Femur (tissue), 1 donor: ENCODE results near the gene MAPT.
"Not testable (repeated sequence)": the region's sequence is repeated elsewhere in the genome, so short reads cannot be mapped to it uniquely, and the experiment has no call there.

Source experiments
- DNase-seq: peaks from one replicate; pipeline ENCODE4 v3.0.0-alpha.2; 2017

The MAPT gene

DNA sequence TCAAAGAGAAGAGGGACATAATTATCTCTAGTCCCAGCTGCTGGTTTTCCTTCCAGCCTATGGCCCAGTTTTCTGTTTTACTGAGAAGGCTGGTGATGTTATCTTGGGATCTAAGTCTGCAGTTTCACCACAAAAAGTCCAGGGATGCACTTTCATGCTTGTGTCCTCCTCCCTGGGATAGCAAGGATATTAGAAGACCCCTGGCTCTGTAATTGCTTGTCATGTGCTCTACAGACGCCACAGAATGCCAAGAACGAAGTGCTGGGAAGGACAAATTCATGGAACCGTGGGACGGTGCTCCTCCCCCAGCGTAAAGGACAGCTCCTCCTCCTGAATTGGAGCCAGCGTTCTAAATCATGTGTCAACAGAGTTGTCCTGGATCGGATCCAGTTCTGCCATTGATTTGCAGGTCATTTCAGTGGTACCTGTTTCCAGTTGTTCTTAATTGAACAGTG lies 8.6 kb downstream of the MAPT start:
- no peak for DNase-seq

DNA sequence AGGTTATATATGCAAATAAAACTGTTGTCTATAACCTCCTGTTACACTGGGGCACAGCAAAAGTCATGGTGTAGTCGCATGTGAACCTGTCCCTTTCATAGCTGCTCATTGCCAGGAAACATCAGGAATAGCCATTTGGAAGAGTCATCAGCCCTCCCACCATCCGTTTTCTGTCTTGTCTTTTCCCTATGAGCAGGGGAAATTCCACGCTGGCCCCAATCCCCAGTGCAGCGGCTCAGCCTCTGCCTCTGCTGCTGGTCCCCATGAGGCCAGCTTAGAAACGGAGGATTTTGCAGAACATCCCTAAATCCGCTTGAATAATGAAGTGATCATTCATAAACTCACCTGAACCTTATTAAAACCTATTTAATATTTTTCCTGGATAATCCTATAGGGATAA lies 10.5 kb downstream of the MAPT start:
- DNase-seq: no peak

DNA sequence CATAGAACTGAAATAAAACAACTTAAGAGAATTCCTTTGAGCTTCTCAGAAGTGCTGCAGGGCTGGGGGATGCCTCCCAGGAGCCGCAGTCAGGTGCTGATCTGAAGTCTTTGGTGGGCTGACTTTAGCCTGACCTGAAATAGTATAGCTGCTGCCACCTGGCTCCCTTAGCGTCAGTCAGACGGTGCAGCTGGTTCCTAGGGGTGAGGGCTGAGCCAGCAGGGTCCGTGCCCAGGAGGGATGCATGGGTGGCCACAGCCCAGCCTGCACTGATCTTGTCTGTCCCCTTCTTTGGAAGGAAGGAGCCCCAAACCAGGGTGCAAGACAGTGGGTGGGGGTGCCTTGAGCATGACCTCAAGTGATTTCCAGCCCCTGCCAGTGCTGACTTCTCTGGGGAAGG lies 11.5 kb downstream of the MAPT start:
- DNase-seq: no peak

DNA sequence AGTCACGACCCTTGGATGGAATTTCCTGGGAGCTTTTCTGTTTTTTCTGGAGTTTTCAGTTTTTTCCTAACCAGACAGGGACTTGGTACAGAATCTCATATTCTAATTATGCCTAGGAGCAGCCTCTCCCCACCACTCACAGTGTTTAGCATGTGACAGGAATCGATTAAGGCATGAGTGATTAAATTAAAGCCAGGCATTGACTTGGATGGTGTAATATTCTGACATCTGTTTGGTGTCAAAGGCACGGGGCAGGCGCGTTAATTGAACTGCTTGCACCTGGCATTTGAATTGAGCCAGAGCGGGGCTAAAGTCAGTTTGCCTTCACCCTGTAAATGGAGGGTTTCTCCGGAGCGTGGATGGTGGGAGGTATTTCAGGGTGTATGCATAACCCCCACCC lies 11.9 kb downstream of the MAPT start:
- no peak for DNase-seq

DNA sequence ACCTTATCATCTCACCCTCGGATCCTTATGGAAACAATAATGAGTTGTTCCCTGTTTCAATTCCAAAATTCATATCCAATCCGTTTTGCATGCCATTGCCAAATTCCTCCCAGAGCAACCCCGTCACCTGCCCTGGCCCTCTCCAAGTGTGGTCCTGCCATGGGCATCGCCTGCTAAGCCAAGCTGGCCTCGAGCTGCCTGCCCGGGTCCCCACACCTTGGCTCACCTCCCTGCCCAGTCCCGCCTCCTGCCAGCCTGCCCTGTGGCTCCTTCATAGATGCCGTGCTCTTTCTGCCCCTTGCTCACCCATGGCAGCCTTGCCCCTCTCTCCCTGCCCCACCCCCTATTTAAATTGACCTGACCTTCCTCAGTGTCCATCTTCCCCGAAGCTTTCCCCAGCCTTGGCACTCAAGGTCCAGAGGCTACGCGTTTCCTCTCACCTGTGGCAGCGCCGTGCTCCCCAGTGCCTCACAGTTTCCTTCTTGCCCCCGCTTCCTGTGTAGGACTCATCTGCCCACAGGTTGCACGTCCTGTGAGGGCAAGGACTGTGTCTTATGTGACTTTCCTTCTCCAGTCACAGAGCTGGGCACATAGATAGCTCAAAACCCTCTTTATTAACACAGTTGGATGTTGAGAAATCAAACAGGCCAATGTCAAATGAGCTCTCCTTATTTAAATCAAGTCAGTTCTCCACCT lies 12.7 kb downstream of the MAPT start:
- DNase-seq: no peak

DNA sequence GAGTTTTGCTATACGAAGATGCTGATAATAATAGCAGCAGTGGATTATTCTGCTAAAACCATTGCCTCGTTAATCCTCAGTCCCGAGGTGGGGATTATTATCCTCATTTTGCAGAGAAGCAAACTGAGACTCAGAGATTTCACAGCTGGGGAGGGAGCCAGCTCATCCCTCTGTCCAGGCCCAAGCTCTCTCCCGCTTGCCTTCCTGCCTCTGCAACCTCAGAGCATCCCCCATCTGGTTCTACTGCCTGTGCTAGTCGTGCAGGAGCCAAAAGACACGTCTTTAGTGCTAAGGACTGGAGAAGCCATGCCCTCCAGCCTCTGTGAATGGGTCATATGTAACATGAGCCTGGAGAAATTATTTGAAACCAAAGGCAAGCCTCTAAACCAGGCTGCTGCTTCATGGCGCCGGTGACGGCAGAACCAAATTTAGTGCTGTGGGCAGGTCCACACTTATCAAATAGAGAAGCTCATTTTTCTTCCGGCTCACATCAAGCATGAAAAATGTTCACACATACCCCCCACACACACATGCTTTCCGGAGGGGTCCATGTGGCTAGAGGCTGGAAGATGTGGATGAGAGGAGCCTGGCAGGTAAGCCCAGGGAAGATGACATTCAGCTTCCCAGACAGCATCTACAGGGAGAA lies 13.5 kb downstream of the MAPT start:
- DNase-seq: no peak

DNA sequence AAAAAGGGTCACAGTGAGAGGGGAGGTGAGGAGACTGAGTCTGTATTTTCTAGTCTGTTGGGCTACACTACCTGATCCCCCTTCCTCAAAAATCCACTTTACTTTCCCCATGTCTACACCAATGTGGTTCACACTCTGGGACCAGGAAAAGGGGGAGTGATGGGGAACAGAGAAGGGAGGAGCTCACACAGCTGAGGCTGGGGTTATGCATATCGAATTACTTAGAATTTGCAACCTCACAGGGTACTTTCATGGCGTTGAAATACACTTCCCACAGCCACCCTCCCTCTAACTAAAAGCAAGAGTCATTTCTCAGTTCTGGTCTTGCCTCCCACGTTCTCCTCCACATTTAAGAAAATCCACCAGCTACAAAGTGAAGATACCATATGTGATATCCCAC lies 14.1 kb downstream of the MAPT start:
- no peak for DNase-seq

DNA sequence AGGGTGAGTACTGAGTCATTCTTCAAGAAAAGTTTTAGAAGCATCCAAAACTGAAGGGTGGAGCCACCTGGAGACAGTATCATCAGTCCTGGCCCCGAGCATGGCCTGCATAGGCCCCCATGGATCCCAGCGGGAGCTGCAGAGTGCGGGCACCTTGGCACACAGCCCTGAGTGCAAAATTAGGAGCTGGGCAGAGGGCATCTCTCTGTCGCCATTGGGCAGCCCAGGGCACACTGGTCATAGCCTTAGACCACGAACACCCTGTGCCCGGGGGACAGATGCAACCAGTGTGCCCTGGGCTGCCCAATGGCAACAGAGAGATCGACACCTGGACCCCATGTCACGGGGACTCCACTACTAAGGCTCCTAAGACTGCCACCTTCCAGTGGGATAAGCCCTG lies 14.6 kb downstream of the MAPT start:
- no peak for DNase-seq

DNA sequence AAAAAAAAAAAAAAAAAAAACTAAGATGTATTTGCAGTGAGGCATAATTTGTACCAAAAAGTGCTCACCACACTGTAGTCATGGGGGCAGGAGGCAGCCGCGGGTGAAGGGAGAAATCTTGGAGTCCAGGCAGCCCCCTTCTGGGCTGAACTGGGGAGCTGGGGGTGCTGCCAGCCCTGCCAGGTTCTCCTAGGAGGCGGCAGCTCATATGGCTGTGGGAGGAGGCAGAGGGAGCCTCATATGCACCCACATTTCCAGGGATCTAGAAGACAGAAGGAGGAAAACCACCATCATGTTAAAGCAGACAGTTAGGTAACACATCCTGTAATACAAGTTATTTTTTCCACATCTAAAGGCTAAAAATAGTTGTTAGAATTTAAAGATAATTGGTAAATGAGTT lies 16.3 kb downstream of the MAPT start:
- no peak for DNase-seq

DNA sequence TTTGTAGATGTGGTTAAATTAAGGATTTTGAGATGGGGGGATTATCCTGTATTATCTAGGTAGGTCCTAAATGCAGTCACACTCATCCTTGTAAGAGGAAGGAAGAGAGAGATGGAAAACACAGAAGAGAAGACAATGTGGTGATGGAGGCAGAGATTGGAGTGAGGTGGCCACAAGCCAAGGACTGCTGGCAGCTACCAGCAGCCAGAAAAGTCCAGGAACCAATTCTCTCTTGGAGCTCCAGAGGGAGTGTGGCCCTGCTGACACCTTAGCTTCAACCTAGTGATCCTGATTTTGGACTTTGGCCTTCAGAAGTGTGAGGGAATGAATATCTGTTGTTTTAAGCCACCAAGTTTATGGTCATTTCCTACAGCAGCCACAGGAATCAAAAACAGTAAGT lies 18.0 kb downstream of the MAPT start:
- DNase-seq: no peak

DNA sequence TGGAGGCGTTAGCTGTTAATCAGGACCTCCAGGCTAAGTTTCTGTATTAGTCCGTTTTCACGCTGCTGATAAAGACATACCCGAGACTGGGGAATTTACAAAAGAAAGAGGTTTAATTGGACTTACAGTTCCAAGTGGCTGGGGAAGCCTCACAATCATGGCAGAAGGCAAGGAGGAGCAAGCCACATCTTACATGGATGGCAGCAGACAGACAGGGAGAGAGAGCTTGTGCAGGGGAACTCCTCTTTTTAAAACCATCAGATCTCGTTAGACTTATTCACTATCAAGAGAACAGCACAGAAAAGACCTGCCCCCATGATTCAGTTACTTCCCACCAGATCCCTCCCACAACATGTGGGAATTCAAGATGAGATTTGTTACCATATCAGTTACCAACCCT lies 18.7 kb downstream of the MAPT start:
- DNase-seq: not testable (repeated sequence)

DNA sequence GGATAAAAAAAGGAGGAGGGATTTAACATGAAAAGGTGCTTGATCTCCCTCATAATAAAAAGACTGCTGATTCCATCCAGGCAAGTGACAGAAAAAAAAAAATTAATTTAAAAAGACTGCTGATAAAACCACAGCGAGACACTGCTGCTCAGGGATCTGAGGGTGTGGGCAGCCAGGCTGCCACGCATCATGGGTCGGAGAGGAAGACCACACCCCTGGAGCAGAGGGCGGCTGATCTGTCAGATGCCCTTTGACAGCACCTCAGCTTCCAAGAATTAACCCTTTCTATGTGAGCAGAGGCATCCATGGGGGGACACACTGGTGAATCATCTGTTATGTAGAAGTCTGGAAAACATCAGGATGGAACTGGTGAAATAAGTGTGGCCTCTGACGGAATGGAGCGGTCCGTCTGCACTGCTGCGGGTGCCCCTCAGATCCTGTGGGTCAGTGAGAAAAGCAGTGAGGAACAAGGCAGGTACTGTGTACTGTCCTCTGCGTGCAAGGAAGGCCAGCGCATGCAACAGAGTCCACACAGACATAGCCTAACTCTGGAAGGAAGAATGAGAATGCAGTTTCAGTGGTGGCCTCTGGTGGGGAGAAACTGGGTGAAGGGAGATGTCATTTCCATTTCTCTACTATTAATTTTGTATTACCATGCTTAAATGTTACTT lies 19.8 kb downstream of the MAPT start:
- DNase-seq: no peak

DNA sequence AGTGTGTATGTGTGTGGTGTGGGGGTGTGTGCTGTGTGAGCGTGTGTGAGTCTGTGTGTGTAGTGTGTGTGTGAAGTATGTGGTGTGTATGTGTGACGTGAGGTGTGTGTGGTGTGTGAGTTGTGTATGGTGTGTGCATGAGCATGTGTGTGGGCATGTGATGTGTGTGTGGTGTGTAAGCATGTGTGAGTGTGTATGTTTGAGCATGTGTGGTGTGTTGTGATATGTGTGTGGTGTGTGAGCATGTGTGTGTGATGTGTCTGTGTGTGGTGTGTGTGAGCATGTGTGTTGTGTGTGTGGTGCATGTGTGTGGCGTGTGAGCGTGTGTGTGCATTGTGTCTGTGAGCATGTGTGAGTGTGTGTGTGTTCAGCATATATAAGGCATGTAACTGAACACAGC lies 20.9 kb downstream of the MAPT start:
- DNase-seq: no peak

DNA sequence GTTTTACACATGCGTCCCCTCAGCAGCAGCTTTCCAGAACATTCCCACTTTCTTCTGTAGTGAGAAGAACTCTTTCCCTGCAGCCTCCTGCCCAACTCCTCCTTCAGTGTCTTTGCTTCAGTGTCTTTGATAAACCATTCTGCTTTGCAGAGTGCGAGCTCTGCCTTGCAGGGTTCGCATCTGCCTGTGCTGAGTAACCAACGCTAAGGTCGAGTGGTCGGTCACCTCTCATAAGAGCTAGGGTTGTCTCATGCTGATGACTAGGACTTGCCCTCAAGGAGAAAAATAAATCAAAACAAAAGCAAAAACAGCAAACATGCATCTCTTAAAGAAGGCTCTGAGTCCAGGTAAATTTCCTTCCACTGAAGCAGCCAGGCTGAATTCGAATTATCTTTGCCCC lies 22.7 kb downstream of the MAPT start:
- DNase-seq: no peak

DNA sequence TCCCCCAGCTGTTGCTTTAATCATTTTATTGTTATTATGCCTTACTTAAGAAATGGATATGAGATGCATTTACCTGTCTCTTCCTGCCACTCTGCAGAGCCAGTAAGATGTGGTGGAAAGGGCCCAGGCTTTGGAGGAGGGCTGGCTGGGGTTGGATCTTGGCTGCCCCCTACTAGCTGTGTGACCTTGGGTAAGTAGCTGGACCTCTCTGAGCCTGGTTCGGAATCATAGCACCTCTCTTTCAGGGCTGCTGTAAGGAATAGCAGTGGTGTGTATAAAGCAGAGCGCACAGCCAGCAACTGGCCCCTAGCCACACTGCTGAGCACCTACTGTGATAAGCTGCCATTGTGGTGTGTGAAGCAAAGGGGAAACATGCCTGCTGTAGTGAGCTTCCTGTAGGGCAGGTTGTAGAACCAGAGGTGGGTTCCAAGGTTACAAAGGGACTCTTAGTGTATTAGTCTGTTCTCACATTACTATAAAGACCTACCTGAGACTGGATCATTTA lies 23.9 kb downstream of the MAPT start:
- no peak for DNase-seq

DNA sequence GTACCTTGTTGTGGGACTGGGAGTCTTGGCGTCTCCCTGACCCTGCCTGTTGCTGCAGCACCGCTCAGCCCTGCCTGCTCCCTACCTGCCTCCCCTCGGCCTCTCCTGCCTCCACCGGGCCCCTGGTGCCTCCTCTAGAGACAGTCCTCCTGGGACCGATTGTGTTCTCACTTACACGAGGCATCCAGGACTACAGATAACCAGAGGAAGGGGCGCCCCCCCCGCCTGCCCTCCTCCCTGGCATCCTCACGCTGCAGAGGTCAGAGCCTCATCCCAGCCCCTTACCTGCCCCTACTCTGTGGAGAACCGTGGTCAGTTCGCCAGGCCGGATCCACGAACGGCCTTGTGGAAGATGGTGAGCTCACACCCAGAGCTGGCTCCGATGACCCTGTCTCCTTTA lies 24.8 kb downstream of the MAPT start:
- DNase-seq: no peak

DNA sequence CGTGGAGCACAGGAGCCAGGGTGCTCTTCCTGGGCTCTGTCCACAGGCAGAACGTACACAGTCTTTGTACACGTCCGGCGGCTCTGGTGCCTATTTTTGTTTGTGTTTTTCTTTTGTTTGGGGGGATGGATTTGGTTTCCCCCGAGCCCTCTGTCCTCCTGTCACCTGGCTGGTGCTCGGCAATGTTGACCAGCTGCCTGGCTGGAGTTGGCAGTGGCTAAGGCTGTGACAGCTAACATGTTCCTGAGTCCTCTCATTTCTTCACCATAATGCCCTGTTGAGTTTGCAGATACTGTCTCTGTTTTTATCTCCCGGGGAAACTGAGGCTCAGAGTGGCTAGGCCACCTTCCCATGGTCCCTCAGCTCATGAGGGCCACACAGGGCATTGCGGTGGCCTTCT lies 25.7 kb downstream of the MAPT start:
- no peak for DNase-seq

DNA sequence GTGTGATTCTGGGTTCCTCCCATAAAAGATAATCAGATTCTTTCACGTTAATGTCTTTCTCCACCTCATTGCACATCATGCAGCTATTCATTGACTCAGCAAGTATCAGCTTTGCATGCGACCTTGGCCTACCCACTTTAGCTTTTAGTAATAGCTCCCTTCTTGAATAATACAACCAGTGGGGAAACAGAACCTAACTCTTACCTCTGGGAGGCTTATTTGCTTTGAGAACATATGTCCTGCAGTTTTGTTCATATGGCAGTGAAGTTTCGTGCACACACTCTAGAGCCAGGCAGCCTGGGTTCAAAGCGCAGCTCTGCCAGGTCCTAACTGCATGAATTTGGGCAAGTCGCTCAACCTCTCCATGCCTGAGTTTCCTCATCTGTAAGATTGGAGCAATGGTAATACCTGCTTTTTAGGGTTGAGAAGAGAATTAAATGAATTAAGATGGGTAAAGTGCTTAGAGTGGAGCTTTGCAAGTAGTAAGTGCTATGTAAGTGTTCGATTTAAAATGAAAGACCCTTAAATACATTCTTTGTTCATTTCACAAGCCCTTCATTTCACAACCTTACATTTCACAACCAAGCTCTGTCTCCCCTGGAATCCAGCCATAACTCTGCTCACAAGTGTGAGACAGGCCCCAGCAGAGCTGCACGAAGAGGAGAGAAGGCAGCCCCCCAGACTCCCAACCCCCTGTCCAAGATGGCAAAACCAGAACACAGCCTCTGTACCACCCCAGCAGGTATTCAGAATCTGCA lies 29.3 kb downstream of the MAPT start:
- no peak for DNase-seq

DNA sequence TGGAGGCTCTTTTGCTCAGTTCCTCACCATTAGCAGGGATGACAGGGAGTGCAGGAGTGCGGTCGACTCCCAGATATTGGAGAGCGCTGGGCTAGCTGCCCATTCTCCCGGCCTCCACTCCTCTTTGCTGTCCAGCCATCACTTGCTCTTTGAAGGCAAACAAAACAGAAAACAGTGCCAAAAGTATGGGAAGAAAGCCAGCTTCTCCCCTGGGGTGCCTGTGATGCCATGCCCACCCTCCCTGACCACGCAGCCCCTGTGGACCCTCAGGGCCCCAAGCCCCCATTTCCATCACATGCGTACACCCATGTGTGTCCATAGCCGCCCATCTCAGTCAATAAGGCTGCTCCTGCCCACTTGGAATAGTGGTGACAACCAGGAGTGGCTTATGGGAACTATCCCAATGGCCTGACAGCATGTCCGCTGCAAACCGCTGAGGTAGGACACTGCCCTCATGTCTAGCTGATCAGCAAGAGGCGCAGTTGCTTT lies 30.0 kb downstream of the MAPT start:
- DNase-seq: no peak

DNA sequence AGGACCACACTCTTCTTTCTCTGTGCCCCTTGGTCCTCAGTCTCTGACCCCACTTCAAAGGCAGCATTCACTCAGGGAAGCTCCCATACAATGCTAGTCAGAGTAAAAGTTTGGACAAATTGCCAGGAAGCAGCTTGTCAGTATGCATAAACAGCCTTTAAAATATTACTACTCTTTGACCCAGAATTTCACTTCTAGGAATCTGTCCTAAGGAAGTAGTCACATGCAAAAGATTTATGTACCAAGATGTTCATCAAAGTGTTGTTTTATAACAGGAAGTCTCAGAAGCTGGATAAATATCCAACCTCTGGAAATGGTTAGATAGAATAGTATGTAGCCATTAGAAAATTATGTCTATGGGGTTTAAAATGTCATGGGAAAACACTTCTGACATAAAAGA lies 31.0 kb downstream of the MAPT start:
- no peak for DNase-seq

DNA sequence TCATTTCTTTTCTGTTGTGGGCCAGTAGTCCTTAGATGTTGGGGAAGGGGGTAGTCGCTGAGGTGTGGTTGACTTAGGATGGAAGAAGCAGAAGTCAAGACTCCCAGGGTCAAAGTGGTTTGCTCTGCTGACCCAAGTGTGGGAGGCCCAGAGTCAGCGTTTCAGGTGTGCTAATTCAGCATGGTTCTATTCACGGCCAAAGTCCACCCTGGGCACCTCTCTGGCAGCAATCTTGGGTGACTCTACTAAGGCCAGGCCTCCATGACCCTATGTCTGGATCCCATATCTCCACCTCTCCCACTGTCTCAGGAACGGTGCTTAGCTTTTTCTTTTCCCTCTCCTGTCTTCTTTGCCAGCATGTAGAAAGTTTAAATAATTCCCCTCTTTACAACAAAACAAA lies 32.9 kb downstream of the MAPT start:
- no peak for DNase-seq

DNA sequence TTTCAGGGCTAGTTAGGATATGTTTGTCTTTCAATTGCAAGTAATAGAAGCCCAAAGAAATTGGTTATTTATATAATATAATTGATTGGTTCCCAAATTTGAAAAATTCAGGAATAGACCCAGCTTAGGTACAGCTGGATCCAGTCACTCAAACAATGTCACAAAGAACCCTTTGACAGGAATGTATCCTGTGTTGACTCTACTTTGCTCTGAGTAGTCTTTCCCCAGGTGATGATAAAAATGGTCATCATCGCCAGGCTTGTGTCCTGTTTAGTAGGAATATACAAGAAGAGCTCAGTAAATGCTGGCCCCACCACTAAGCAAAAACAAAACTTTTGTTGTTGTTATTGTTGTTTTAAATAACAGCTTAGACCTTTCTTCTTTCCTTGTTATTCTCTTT lies 35.0 kb downstream of the MAPT start:
- DNase-seq: no peak

DNA sequence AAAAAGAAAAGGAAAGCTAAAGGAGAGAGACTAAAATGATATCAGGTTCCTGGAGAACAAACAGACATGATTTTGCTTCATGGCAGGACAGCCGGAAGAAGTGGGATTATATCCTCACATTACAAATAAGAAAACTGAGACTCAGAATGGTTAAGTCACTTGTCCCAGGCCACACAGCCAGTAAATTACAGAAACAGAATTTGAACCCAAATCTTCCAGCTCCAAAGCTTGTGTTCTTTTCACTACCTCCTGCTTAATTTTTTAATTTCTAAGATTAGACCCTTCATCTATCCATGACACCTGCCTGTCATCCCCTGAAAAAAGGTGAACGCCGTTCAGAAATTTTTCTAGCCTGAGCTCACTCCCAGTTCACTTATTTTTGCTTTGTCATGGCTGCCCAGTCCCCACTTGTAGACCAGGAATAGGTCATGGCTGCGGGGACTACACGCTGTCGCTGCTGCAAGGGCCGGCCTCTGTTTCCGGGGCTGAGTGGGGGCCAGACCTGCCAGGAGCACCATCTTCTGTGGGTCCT lies 36.1 kb downstream of the MAPT start:
- no peak for DNase-seq
